OCI-LY7 (cell line): ENCODE results near the gene TMEM256.

Experiments used
- EZH2phosphoT487 ChIP-seq: fragments of 200-600 bp; sonication (generic); IDR thresholded peaks from 2 replicates; pipeline ENCODE4 v1.6.1; 2018; ENCODE audit warnings: low read depth, borderline replicate concordance, mild to moderate bottlenecking, mixed run types, antibody characterized with exemption, low read length, moderate library complexity, mixed read lengths
- TF ChIP-seq, protein P1 (sequence below): fragments of 200-600 bp; sonication (generic); conservative IDR thresholded peaks from 2 replicates; pipeline ENCODE4 v1.5.1; 2014; ENCODE audit warnings: mild to moderate bottlenecking, antibody characterized with exemption, low read length, moderate library complexity, mixed read lengths

DNA sequence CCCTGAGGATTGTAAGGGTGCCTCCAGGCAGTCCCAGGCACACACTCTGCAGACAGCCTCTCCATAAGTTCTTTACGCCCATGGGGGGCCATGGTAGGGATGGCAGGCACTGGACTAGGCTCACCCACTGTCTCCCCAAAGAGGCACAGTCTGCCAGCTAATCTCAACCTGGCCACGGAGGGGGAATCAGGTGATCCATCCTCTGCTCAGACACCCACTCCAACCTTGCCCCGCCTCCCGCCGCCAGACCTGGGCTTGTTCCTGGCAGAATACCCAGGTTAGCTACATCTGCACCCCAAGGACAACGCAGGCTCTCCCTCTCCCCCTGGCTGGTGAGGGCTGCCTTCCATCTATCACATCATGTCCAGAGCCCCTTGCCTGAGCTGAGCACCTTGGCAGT is 5.0 kb upstream of the TMEM256 start:
- TF ChIP-seq, protein P1, sequence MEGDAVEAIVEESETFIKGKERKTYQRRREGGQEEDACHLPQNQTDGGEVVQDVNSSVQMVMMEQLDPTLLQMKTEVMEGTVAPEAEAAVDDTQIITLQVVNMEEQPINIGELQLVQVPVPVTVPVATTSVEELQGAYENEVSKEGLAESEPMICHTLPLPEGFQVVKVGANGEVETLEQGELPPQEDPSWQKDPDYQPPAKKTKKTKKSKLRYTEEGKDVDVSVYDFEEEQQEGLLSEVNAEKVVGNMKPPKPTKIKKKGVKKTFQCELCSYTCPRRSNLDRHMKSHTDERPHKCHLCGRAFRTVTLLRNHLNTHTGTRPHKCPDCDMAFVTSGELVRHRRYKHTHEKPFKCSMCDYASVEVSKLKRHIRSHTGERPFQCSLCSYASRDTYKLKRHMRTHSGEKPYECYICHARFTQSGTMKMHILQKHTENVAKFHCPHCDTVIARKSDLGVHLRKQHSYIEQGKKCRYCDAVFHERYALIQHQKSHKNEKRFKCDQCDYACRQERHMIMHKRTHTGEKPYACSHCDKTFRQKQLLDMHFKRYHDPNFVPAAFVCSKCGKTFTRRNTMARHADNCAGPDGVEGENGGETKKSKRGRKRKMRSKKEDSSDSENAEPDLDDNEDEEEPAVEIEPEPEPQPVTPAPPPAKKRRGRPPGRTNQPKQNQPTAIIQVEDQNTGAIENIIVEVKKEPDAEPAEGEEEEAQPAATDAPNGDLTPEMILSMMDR: no peak
- TF ChIP-seq EZH2phosphoT487: no peak
